HepG2 (cell line): ENCODE results near the gene KCNQ5. TPM values are rescaled to one million over a fixed set of nuclear protein-coding genes. Genes with fewer than 3 reads are reported as not detected.

ENCODE experiments used
- ATAC-seq: fragments of 200-7000 bp; cut with Tn5 transposase; 3 replicates; pipeline ENCODE4 v1.9.1; 2020; ENCODE audit warnings: mild to moderate bottlenecking, moderate library complexity
- BruUV-seq: library from RNA; stranded (reverse); fragments of 400-500 nt; replicated peaks from 2 replicates; lab custom pipeline; 2021; lab: Mats Ljungman, UMichigan
- CTCF ChIA-PET: fragments of 300-600 bp; formaldehyde crosslinking; extraction: SDS; loops from one replicate; lab custom pipeline; 2021; ENCODE audit warnings: low total read pairs, inconsistent platforms, low intra/inter-chr PET ratio; lab: Yijun Ruan, JAX
- POLR2A ChIA-PET: fragments of 350-600 bp; sonication (Branson Sonifier 250); formaldehyde crosslinking; loops from one replicate; lab custom pipeline; 2020; ENCODE audit warnings: antibody characterized with exemption, inconsistent platforms; lab: Yijun Ruan, JAX
- DNase-seq: peaks from one replicate; pipeline ENCODE4 v3.0.0-alpha.2; 2015; ENCODE audit warnings: low spot score
- FAIRE-seq: peaks from 3 replicates; lab custom pipeline; 2011; peaks lifted over from hg19 to GRCh38; lab: Jason Lieb, UNC
- H2AFZ ChIP-seq: one replicate; pipeline ENCODE4 v1.6.1; 2011; ENCODE audit warnings: low read length, inconsistent platforms
- H3K27ac ChIP-seq: fragments of 300-600 bp; 3 replicates; pipeline ENCODE4 v1.8.0; 2011; ENCODE audit warnings: mixed run types, mild to moderate bottlenecking, mixed read lengths, low read length, inconsistent platforms; ENCODE audit not compliant: insufficient read depth; ENCODE audit errors: extremely low read length
- H3K27me3 ChIP-seq, 2 experiments: fragments of 200-600 bp in 1 of 2; 2 replicates in 1 of 2; 3 replicates in 1 of 2; pipeline versions ENCODE4 v1.6.0 to v1.8.0; 2011; ENCODE audit warnings: low read length in 2 of 2, mild to moderate bottlenecking in 2 of 2, moderate library complexity in 2 of 2, inconsistent platforms in 1 of 2; ENCODE audit not compliant: insufficient read depth in 2 of 2, control insufficient read depth in 1 of 2
- H3K36me3 ChIP-seq, 2 experiments: fragments of 200-600 bp in 1 of 2; replicated peaks in 1 of 2; 2 replicates in 1 of 2; 3 replicates in 1 of 2; pipeline versions ENCODE4 v1.5.1 to v1.8.0; 2011; ENCODE audit warnings: low read length in 2 of 2, inconsistent platforms in 1 of 2; ENCODE audit not compliant: insufficient read depth in 2 of 2, control insufficient read depth in 1 of 2
- H3K4me1 ChIP-seq: 2 replicates; pipeline ENCODE4 v1.5.1; 2012; ENCODE audit warnings: low read length, inconsistent platforms; ENCODE audit not compliant: insufficient read depth
- H3K4me2 ChIP-seq: 2 replicates; pipeline ENCODE4 v1.6.0; 2011; ENCODE audit warnings: low read depth, low read length, inconsistent platforms
- H3K4me3 ChIP-seq, 3 experiments: fragments of 200-600 bp in 1 of 3; sonication (generic), shearing (Covaris generic) in 1 of 3; replicated peaks in 1 of 3; 2 replicates each; pipeline ENCODE4 v1.5.1; 2011 to 2016; ENCODE audit warnings: low read length in 3 of 3, inconsistent platforms in 2 of 3, low read depth in 2 of 3, mild to moderate bottlenecking in 2 of 3, control low read depth in 1 of 3, mixed read lengths in 1 of 3; ENCODE audit not compliant: insufficient read depth in 1 of 3
- H3K79me2 ChIP-seq: one replicate; pipeline ENCODE4 v1.6.1; 2011; ENCODE audit warnings: low read length, inconsistent platforms; ENCODE audit not compliant: insufficient read depth
- H3K9ac ChIP-seq: 2 replicates; pipeline ENCODE4 v1.6.0; 2011; ENCODE audit warnings: mild to moderate bottlenecking, low read depth, low read length, inconsistent platforms; ENCODE audit not compliant: insufficient read depth
- H3K9me3 ChIP-seq: 2 replicates; pipeline ENCODE4 v1.5.1; 2012; ENCODE audit warnings: mild to moderate bottlenecking, low read length
- H4K20me1 ChIP-seq: 2 replicates; pipeline ENCODE4 v1.6.0; 2011; ENCODE audit warnings: inconsistent platforms, mild to moderate bottlenecking, low read length, moderate library complexity; ENCODE audit not compliant: insufficient read depth
- GLI4 ChIP-seq: sonication (generic); formaldehyde crosslinking; IDR thresholded peaks from 2 replicates; pipeline ENCODE4 v1.5.1; 2020; ENCODE audit warnings: missing genetic modification reagents, mild to moderate bottlenecking, moderate library complexity, borderline replicate concordance
- LCORL ChIP-seq, 2 experiments: fragments of 450-650 bp in 1 of 2; sonication (generic) in 1 of 2; formaldehyde crosslinking in 1 of 2; IDR thresholded peaks; 2 replicates each; pipeline versions ENCODE4 v1.5.0 to v1.6.1; 2017 to 2020; ENCODE audit warnings: antibody characterized with exemption in 1 of 2, missing genetic modification reagents in 1 of 2
- POLR2A ChIP-seq, 2 experiments: IDR thresholded peaks; 2 replicates each; pipeline ENCODE4 v1.6.1; 2011; ENCODE audit warnings: low read depth in 2 of 2, low read length in 2 of 2, mild to moderate bottlenecking in 1 of 2, moderate library complexity in 1 of 2; ENCODE audit not compliant: insufficient read depth in 1 of 2
- SP2 ChIP-seq: sonication (generic); formaldehyde crosslinking; IDR thresholded peaks from 2 replicates; pipeline ENCODE4 v1.5.1; 2020; ENCODE audit warnings: mild to moderate bottlenecking, missing genetic modification reagents
- STAT6 ChIP-seq: sonication (generic); formaldehyde crosslinking; IDR thresholded peaks from 2 replicates; pipeline ENCODE4 v1.4.0; 2020; ENCODE audit warnings: missing genetic modification reagents, mild to moderate bottlenecking, borderline replicate concordance
- THAP9 ChIP-seq: sonication (generic); formaldehyde crosslinking; IDR thresholded peaks from 2 replicates; pipeline ENCODE4; 2020; ENCODE audit warnings: missing genetic modification reagents, mild to moderate bottlenecking, borderline replicate concordance
- ZNF24 ChIP-seq: fragments of 450-650 bp; IDR thresholded peaks from 2 replicates; pipeline ENCODE4 v1.6.1; 2017; ENCODE audit warnings: antibody characterized with exemption, mild to moderate bottlenecking
- ZNF275 ChIP-seq: sonication (generic); formaldehyde crosslinking; IDR thresholded peaks from 2 replicates; pipeline ENCODE4 v1.8.0; 2022; ENCODE audit warnings: missing genetic modification reagents, mild to moderate bottlenecking, inconsistent platforms, borderline replicate concordance
- ZNF772 ChIP-seq: sonication (generic); formaldehyde crosslinking; IDR thresholded peaks from 2 replicates; pipeline ENCODE4 v1.5.0; 2020; ENCODE audit warnings: mild to moderate bottlenecking, missing genetic modification reagents
- ZNF777 ChIP-seq: sonication (generic); formaldehyde crosslinking; IDR thresholded peaks from 2 replicates; pipeline ENCODE4 v1.4.0; 2020; ENCODE audit warnings: missing genetic modification reagents
- ZSCAN5A ChIP-seq: sonication (generic); formaldehyde crosslinking; IDR thresholded peaks from 2 replicates; pipeline ENCODE4 v1.8.0; 2022; ENCODE audit warnings: mild to moderate bottlenecking, missing genetic modification reagents, borderline replicate concordance
- in situ Hi-C: cut with HindIII; loops from 2 replicates; pipeline ENCODE4 v1.10.0; 2017; ENCODE audit warnings: low pct_unique_long_range_greater_than_20kb; ENCODE audit not compliant: extremely low pct_ligation_motif_present
- intact Hi-C: fragments of 100-400 bp; cut with micrococcal nuclease; formaldehyde crosslinking; loops from one replicate; pipeline ENCODE4 v1.10.0; 2022; ENCODE audit not compliant: unreplicated experiment
- polyA plus RNA-seq, 8 experiments: library from polyadenylated mRNA; depleted of rRNA in 3 of 8; stranded (reverse) in 7 of 8; unstranded in 1 of 8; fragments of >200 nt; fragmentation: Illumina TruSeq in 4 of 8; extraction: Trizol in 4 of 8; gene quantifications; 2 replicates each; pipeline versions ENCODE4 v1.2.1 to v1.2.3, GENCODE V29; 2011 to 2016; ENCODE audit warnings: low read depth in 4 of 8, missing spikeins in 1 of 8, mixed read lengths in 1 of 8; ENCODE audit not compliant: insufficient read depth in 1 of 8
- total RNA-seq, 5 experiments: library from RNA; depleted of rRNA; stranded (reverse); fragments of >200 nt; fragmentation: Illumina TruSeq; extraction: Trizol; gene quantifications; 2 replicates each; pipeline ENCODE4 v1.2.3, GENCODE V29; 2016; ENCODE audit warnings: low read depth in 1 of 5

The KCNQ5 gene
- total and polyA plus RNA-seq, 2 of the 13 experiments (the other 11 are each of a cell fraction or from before 2014, with no cell fraction given) = 0.04 TPM; not detected in 1

- H3K27me3 ChIP-seq = no peaks in the 10 kb centered on the region
- H3K36me3 ChIP-seq = no peaks in the 10 kb centered on the region
- ChIA-PET POLR2A (no interaction called here), CTCF (no interaction called here)
- H2AFZ ChIP-seq = no peak overlapping the region
- no peak overlapping the region for H3K9ac ChIP-seq
- intact Hi-C loops (no loop called here), in situ Hi-C loops (no loop called here)
- no peak for TF ChIP-seq ZSCAN5A (CRISPR knock-in tag)
- TF ChIP-seq ZNF772 (CRISPR knock-in tag) = no peak
- TF ChIP-seq ZNF275 (CRISPR knock-in tag) = no peak
- TF ChIP-seq GLI4 = no peak
- no peak for TF ChIP-seq ZNF24
- TF ChIP-seq THAP9 (CRISPR knock-in tag) = no peak
- TF ChIP-seq LCORL (IDR thresholded peaks at IDR 0.05) = no peak
- no peak for TF ChIP-seq LCORL (CRISPR knock-in tag; IDR thresholded peaks at IDR 0.05)
- TF ChIP-seq ZNF777 (CRISPR knock-in tag) = no peak
- no peak for TF ChIP-seq POLR2A (IDR thresholded peaks at IDR 0.05; ENCODE audit: insufficient read depth in 1 of 2, low read depth in 2 of 2, low read length in 2 of 2)
- no peak for TF ChIP-seq STAT6 (CRISPR knock-in tag)
- TF ChIP-seq SP2 (CRISPR knock-in tag) = no peak
- H3K4me3 ChIP-seq = no peak overlapping the region
- no peak for FAIRE-seq
- no TSS peak for BruUV-seq
- no peaks in the 10 kb centered on the region for H3K79me2 ChIP-seq
- no peak for DNase-seq
- no peak overlapping the region for H3K4me2 ChIP-seq
- H3K27ac ChIP-seq = no peak overlapping the region
- H4K20me1 ChIP-seq = no peaks in the 10 kb centered on the region
- H3K4me1 ChIP-seq = no peaks in the 10 kb centered on the region
- no peak for ATAC-seq
- no peaks in the 10 kb centered on the region for H3K9me3 ChIP-seq
These were observed 203.5 kb downstream of the KCNQ5 start for GRCh38 chr6:72825315-72825911.
